SK-N-SH treated with all-trans-retinoic acid at 6 μM for 48 hours (cell line): Measurements from ENCODE around the gene SCEL.

Experiments used
- GLIS3 ChIP-seq: fragments of 250-450 bp; sonication (Bioruptor Pico); IDR thresholded peaks from 2 replicates; pipeline ENCODE4 v1.5.0; 2020; ENCODE audit warnings: mild to moderate bottlenecking, moderate library complexity
- PATZ1 ChIP-seq: fragments of 250-450 bp; sonication (Bioruptor Pico); IDR thresholded peaks from 2 replicates; pipeline ENCODE4 v1.8.0; 2020; ENCODE audit warnings: mild to moderate bottlenecking, moderate library complexity, borderline replicate concordance
- TCF4 ChIP-seq: fragments of 250-450 bp; sonication (Bioruptor Pico); IDR thresholded peaks from 2 replicates; pipeline ENCODE4 v1.8.0; 2021; ENCODE audit warnings: mild to moderate bottlenecking, moderate library complexity, borderline replicate concordance
- ZC3H10 ChIP-seq: fragments of 250-450 bp; sonication (Bioruptor Pico); IDR thresholded peaks from 2 replicates; pipeline ENCODE4 v1.5.1; 2021; ENCODE audit warnings: mild to moderate bottlenecking, moderate library complexity
- ZFP3 ChIP-seq: fragments of 250-450 bp; sonication (Bioruptor Pico); IDR thresholded peaks from 2 replicates; pipeline ENCODE4 v1.5.0; 2020; ENCODE audit warnings: mild to moderate bottlenecking, moderate library complexity
- ZFP30 ChIP-seq: fragments of 450-650 bp; formaldehyde crosslinking; IDR thresholded peaks from 2 replicates; pipeline ENCODE4 v1.5.0; 2022; ENCODE audit warnings: mild to moderate bottlenecking, moderate library complexity
- ZNF565 ChIP-seq: fragments of 450-650 bp; formaldehyde crosslinking; conservative IDR thresholded peaks from 2 replicates; pipeline ENCODE4 v1.5.0; 2020; ENCODE audit warnings: low read depth, mild to moderate bottlenecking, moderate library complexity

GRCh38 chr13:77579959-77580358 is 44.5 kb downstream of the SCEL start:
- TF ChIP-seq ZFP30, result no peak
- no peak for TF ChIP-seq TCF4
- TF ChIP-seq GLIS3 (CRISPR knock-in tag), result no peak
- TF ChIP-seq ZC3H10 (CRISPR knock-in tag), result no peak
- no peak for TF ChIP-seq ZNF565 (CRISPR knock-in tag)
- no peak for TF ChIP-seq ZFP3 (CRISPR knock-in tag)
- no peak for TF ChIP-seq PATZ1 (CRISPR knock-in tag)
